GM12892 (cell line): ENCODE data around the gene HID1.

ENCODE experiments used
- POLR2A ChIP-seq: IDR thresholded peaks from 2 replicates; pipeline ENCODE4 v1.6.1; 2011; ENCODE audit warnings: low read depth, low read length, control low read depth
- POLR2AphosphoS5 ChIP-seq: IDR thresholded peaks from 2 replicates; pipeline ENCODE4 v1.6.1; 2011; ENCODE audit warnings: low read depth, low read length, control low read depth
- TAF1 ChIP-seq: IDR thresholded peaks from 2 replicates; pipeline ENCODE4 v1.6.1; 2011; ENCODE audit warnings: low read depth, mild to moderate bottlenecking, control low read depth, low read length, borderline replicate concordance

DNA sequence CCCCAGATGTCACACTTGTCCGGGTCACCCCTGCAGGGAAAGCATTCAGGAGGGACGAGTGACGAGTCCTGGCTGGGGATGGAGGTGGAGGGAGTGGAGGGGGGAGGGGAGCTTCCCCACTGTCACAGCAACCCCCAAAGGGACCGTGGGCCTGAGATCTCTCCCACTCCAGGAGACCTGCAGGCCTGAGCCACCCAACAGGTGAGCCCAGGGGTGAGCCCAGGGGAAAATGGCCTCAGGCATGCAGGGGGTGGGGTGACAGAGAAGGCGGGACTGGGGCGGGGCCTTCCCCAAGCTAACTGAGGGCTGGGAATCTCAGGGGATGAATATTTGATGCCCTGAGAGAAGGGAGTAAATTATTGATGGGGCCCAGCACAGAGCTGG, 51.9 kb downstream of the HID1 start:
- no peak for TF ChIP-seq POLR2A
- TF ChIP-seq TAF1: no peak
- TF ChIP-seq POLR2AphosphoS5: no peak
